ENCODE results near the gene MTUS2. TPM values are rescaled to one million over a fixed set of nuclear protein-coding genes. Genes with fewer than 3 reads are reported as not detected.

The MTUS2 gene
- total RNA-seq, 4 donors from 2014 or later, result 0.26 to 0.72 (median 0.38) TPM; not detected in 1

DNA sequence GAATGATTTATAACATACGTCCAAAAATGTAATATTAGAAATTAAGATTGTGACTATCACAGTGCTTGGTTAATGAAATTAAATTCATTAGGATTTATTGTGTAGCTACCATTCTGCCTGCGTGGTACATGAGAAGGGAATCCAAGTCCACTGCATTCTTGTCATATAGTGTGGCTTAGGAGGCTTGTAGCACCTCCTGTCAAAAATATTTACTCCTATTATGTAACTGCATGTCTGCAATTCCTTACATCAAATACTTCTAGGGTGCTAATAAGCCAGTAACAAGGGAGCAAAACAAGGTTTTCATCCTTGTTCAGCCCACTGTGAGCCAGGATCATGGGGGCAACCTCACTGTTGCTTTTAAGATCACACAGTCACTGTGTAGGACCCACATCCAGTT, 576.3 kb downstream of the MTUS2 start:
- no peak for TF ChIP-seq EP300 (IDR thresholded peaks at IDR 0.05)
- TF ChIP-seq POLR2A (IDR thresholded peaks at IDR 0.05), result no peak
- no peak for TF ChIP-seq POLR2AphosphoS5 (IDR thresholded peaks at IDR 0.05)
- TF ChIP-seq, protein P1, sequence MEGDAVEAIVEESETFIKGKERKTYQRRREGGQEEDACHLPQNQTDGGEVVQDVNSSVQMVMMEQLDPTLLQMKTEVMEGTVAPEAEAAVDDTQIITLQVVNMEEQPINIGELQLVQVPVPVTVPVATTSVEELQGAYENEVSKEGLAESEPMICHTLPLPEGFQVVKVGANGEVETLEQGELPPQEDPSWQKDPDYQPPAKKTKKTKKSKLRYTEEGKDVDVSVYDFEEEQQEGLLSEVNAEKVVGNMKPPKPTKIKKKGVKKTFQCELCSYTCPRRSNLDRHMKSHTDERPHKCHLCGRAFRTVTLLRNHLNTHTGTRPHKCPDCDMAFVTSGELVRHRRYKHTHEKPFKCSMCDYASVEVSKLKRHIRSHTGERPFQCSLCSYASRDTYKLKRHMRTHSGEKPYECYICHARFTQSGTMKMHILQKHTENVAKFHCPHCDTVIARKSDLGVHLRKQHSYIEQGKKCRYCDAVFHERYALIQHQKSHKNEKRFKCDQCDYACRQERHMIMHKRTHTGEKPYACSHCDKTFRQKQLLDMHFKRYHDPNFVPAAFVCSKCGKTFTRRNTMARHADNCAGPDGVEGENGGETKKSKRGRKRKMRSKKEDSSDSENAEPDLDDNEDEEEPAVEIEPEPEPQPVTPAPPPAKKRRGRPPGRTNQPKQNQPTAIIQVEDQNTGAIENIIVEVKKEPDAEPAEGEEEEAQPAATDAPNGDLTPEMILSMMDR (IDR thresholded peaks at IDR 0.05), result no peak
- no peak overlapping the region for H3K4me3 ChIP-seq
- 87% methylated on average over 2 of the region's 2 CpGs for WGBS
- H3K27ac ChIP-seq, result no peak overlapping the region
- no peak for DNase-seq (ENCODE audit: low spot score in 2 of 2)
- H3K36me3 ChIP-seq, result no peaks in the 10 kb centered on the region
- peaks cover 15% of the 10 kb centered on the region for H3K27me3 ChIP-seq
- H3K4me1 ChIP-seq, result no peaks in the 10 kb centered on the region
- no peaks in the 10 kb centered on the region for H3K9me3 ChIP-seq

DNA sequence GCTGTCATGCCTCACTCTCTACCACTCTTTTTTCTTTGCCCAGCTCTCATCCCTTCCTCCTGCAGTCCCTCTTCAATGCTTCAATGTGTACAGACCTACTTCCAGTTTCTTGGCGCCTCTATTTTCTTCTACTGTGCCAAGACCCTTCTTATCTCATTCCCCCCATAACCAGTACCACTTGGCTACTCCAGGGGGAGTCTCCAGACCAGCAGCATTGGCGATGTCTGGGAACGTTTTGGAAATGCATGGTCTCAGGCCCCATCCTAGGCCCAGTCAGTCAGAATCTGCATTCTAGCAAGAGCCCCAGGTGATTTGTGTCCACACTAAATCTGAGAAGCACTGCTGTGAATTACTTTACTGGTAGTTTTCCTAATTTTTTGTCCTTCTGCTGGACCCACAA, 577.1 kb downstream of the MTUS2 start:
- no peak overlapping the region for H3K4me3 ChIP-seq
- no peak for DNase-seq (ENCODE audit: low spot score in 2 of 2)
- H3K4me1 ChIP-seq, result no peaks in the 10 kb centered on the region
- WGBS, result 92% methylated on average over 3 of the region's 3 CpGs
- H3K36me3 ChIP-seq, result no peaks in the 10 kb centered on the region
- TF ChIP-seq EP300 (IDR thresholded peaks at IDR 0.05) (no peak), POLR2A (IDR thresholded peaks at IDR 0.05) (no peak), POLR2AphosphoS5 (IDR thresholded peaks at IDR 0.05) (no peak)
- TF ChIP-seq, protein P1 (IDR thresholded peaks at IDR 0.05), result no peak
- peaks cover 12% of the 10 kb centered on the region for H3K27me3 ChIP-seq
- H3K9me3 ChIP-seq, result no peaks in the 10 kb centered on the region
- H3K27ac ChIP-seq, result no peak overlapping the region

DNA sequence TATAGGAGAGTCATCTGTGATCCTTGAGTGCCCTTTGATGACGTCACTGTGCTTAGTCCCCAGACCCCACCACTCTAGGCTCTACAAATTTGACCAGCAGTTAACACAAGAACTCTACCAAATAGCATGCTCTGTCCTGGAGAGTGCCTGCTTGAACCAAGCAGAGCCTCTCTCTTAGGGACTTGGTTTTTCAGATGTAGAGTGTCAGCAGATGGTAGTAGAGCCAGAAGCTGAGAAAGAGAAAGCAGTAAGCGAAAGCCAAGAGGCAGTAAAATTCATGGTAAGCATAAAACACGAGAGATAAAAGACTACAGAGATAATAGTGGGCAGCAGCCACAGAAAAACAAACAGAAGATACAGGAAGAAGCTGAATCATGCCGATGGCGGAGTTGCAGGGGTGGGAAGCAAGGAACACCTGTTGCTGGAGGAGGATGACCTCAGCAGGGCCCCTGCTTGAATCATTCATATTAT, 582.1 kb downstream of the MTUS2 start:
- no peaks in the 10 kb centered on the region for H3K4me1 ChIP-seq
- peaks cover 4% of the 10 kb centered on the region for H3K27me3 ChIP-seq
- DNase-seq (ENCODE audit: low spot score in 2 of 2), result no peak
- H3K9me3 ChIP-seq, result no peaks in the 10 kb centered on the region
- WGBS, result 36% methylated on average over 5 of the region's 5 CpGs
- H3K27ac ChIP-seq, result no peak overlapping the region
- TF ChIP-seq, protein P1 (IDR thresholded peaks at IDR 0.05), result no peak
- TF ChIP-seq POLR2AphosphoS5 (IDR thresholded peaks at IDR 0.05), result no peak
- no peak for TF ChIP-seq EP300 (IDR thresholded peaks at IDR 0.05)
- TF ChIP-seq POLR2A (IDR thresholded peaks at IDR 0.05), result no peak
- no peaks in the 10 kb centered on the region for H3K36me3 ChIP-seq
- H3K4me3 ChIP-seq, result no peak overlapping the region

GRCh38 chr13:29405401-29405800, 585.3 kb downstream of the MTUS2 start:
- DNase-seq (ENCODE audit: low spot score in 2 of 2), result no peak
- WGBS, result 76% methylated on average over 8 of the region's 8 CpGs
- Histone ChIP-seq H3K9me3 (no peaks in the 10 kb centered on the region), H3K4me1 (no peaks in the 10 kb centered on the region), H3K4me3 (no peak overlapping the region), H3K27ac (no peak overlapping the region), H3K27me3 (no peaks in the 10 kb centered on the region), H3K36me3 (no peaks in the 10 kb centered on the region)
- TF ChIP-seq POLR2A (IDR thresholded peaks at IDR 0.05), result no peak
- TF ChIP-seq, protein P1 (IDR thresholded peaks at IDR 0.05), result no peak
- TF ChIP-seq EP300 (IDR thresholded peaks at IDR 0.05), result no peak
- TF ChIP-seq POLR2AphosphoS5 (IDR thresholded peaks at IDR 0.05), result no peak

GRCh38 chr13:29411481-29411880, 591.3 kb downstream of the MTUS2 start:
- no peaks in the 10 kb centered on the region for H3K9me3 ChIP-seq
- H3K27me3 ChIP-seq, result no peaks in the 10 kb centered on the region
- no peak for DNase-seq (ENCODE audit: low spot score in 2 of 2)

More at GRCh38 chr13:29411481-29411880, 591.3 kb downstream of the MTUS2 start:
- no peaks in the 10 kb centered on the region for H3K36me3 ChIP-seq
- H3K4me3 ChIP-seq, result no peak overlapping the region
- TF ChIP-seq EP300 (IDR thresholded peaks at IDR 0.05) (no peak), POLR2A (IDR thresholded peaks at IDR 0.05) (no peak), POLR2AphosphoS5 (IDR thresholded peaks at IDR 0.05) (no peak)
- TF ChIP-seq, protein P1 (IDR thresholded peaks at IDR 0.05), result no peak
- H3K27ac ChIP-seq, result no peak overlapping the region
- WGBS, result 67% methylated on average over 2 of the region's 2 CpGs
- no peaks in the 10 kb centered on the region for H3K4me1 ChIP-seq

All from suprapubic skin (tissue), 4 donors.